OCI-LY3 (cell line): Measurements from ENCODE around the gene ASIC1.

Experiments used
- CTCF ChIP-seq: fragments of 200-600, 300-600 bp; sonication (generic); IDR thresholded peaks from 2 replicates; pipeline ENCODE4 v1.5.1; 2014; ENCODE audit warnings: antibody characterized with exemption, low read length, low read depth
- EZH2phosphoT487 ChIP-seq: fragments of 200-600 bp; shearing (Covaris generic); IDR thresholded peaks from 2 replicates; pipeline ENCODE4 v1.6.1; 2018; ENCODE audit warnings: antibody characterized with exemption, mixed run types, low read depth

GRCh38 chr12:50021031-50021430 is 36.4 kb upstream of the ASIC1 start:
- TF ChIP-seq CTCF (no peak), EZH2phosphoT487 (no peak)
